T-helper 2 cell treated with Interferon-gamma antibody and Interleukin-4, amounts not matched to agents 5 μg/mL and 100 μg/mL, for 36 hours (primary cell): ENCODE data around the gene COL19A1.

Source experiments
- DNase-seq: peaks from one replicate; pipeline ENCODE4 v3.0.0; 2021; ENCODE audit warnings: low spot score
- H3K27ac Mint-ChIP-seq: one replicate; pipeline ENCODE4 v1.8.0; 2021; ENCODE audit warnings: mild to moderate bottlenecking, mixed read lengths
- H3K27me3 Mint-ChIP-seq: one replicate; pipeline ENCODE4 v1.8.0; 2021; ENCODE audit warnings: low read depth, mixed read lengths
- H3K36me3 Mint-ChIP-seq: one replicate; pipeline ENCODE4 v1.8.0; 2021; ENCODE audit warnings: low read depth, mixed read lengths
- H3K4me1 Mint-ChIP-seq: one replicate; pipeline ENCODE4 v1.8.0; 2021; ENCODE audit warnings: low read depth, mixed read lengths
- H3K4me3 Mint-ChIP-seq: one replicate; pipeline ENCODE4 v1.8.0; 2022; ENCODE audit warnings: mild to moderate bottlenecking, moderate library complexity, mixed read lengths
- H3K9me3 Mint-ChIP-seq: one replicate; pipeline ENCODE4 v1.8.0; 2021; ENCODE audit warnings: mixed read lengths

COL19A1 gene

DNA sequence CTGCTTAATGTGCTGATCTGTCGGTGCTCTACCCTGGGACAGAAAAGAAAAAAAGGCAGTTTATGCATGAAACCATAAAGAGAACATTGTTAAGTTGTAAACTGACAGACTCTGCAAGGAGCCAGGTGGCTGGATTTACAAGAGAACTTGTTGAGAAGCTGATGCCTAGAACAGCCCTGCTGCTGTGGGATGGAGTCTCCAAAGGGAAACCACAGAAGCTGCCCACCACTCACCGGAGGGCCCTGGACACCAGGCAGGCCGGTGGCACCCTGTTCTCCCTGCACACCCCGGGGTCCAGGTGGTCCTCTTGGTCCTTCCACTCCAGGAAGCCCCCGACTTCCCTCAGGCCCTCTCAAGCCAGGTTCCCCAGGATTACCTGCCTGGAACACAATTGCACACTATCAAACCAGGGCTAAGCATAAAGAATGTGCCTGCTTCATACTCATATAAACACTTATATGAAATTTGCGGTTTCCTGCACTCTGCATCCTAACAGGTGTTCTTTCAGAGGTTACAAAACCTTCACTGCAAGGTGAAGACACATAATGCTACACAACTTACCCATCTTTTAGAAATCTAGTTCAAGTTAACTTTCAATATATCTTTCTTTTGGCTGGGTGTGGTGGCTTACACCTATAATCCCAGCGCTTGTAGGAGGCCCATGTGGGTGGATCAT lies 368.3 kb downstream of the COL19A1 start:
- no peak overlapping the region for H3K27ac Mint-ChIP-seq
- H3K27me3 Mint-ChIP-seq, result peaks cover 16% of the 10 kb centered on the region
- DNase-seq, result no peak
- H3K9me3 Mint-ChIP-seq, result no peaks in the 10 kb centered on the region
- H3K4me3 Mint-ChIP-seq, result no peak overlapping the region
- no peaks in the 10 kb centered on the region for H3K4me1 Mint-ChIP-seq
- H3K36me3 Mint-ChIP-seq, result no peaks in the 10 kb centered on the region

DNA sequence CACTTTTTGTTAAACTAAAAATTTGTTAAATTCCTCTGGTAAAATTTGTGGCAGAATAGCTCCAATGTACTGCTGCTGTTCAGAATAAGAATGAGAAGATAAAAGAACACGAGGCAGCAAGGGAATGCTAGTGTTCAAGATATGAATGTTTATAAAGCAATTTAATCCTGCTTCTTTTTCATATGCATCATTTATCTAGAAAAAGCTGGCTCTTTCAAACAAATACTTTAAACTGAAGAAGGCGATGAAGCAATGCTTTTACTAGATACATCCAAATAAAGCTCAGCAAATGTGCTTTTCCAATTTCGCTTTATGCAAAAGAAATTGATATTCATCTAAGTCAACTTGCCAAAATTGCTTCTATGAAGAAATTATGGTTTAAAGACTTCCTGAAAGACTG lies 370.0 kb downstream of the COL19A1 start:
- Mint-ChIP-seq H3K4me3 (no peak overlapping the region), H3K27ac (no peak overlapping the region), H3K9me3 (no peaks in the 10 kb centered on the region), H3K4me1 (no peaks in the 10 kb centered on the region), H3K27me3 (peaks cover 9% of the 10 kb centered on the region), H3K36me3 (no peaks in the 10 kb centered on the region)
- DNase-seq, result no peak

DNA sequence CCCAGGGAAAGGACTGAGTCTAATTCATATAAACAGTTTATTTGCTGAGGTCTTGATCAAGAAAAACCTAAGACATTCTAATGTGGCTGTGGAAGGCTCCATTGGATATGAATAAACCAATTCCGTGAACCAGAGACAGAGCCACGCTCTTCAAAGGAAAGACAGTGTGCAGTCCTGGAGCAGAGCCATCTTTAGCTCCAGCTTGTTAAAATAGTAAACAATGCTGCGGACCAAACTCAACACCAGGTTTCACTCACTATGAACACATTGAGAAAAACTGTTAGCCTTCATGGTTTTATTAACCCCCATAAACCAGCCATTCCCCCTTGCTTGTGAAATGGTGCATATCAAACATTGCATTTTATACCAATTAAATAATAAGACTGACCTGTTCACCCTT lies 374.7 kb downstream of the COL19A1 start:
- Mint-ChIP-seq H3K4me1 (no peaks in the 10 kb centered on the region), H3K4me3 (no peak overlapping the region), H3K27ac (no peak overlapping the region), H3K36me3 (no peaks in the 10 kb centered on the region), H3K9me3 (no peaks in the 10 kb centered on the region), H3K27me3 (peaks cover 5% of the 10 kb centered on the region)
- no peak for DNase-seq

DNA sequence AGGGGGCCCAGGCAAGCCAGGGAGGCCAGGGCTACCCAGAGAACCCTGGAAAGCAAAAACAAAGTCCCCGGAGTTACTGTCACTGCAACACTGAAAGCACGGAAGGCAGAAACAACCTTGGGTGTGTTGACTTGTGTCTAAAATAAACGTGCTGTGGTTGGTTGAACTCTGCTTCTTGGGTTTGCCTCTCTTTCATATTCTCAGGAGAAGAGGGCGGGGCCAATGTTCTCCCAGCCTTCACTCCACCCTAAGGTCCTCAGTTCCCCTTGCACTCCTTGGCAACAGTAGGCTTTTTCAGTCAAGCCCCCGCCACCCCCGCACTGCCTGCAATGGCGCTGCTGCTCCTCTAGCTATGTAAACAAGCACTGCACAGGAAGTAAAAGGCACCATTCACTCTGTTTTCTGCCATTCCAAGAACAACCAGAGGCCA lies 375.6 kb downstream of the COL19A1 start:
- peaks cover 3% of the 10 kb centered on the region for H3K27me3 Mint-ChIP-seq
- H3K4me3 Mint-ChIP-seq, result no peak overlapping the region
- H3K9me3 Mint-ChIP-seq, result no peaks in the 10 kb centered on the region
- no peak overlapping the region for H3K27ac Mint-ChIP-seq
- no peak for DNase-seq
- H3K36me3 Mint-ChIP-seq, result no peaks in the 10 kb centered on the region
- no peaks in the 10 kb centered on the region for H3K4me1 Mint-ChIP-seq

DNA sequence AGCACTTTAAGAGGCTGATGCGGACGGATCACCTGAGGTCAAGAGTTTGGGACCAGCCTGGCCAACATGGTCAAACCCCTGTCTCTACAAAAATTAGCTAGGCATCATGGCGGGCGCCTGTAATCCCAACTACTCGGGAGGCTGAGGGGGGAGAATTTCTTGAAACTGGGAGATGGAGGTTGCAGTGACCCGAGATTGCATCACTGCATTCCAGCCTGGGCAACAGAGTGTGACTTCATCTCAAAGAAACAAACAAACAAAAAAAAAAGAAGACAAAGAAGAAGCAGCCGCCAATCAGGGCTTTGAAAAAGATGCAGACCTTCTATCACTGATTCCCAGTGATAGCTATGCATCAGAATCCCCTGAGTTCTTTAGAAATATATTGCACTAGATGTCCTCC lies 379.8 kb downstream of the COL19A1 start:
- no peak overlapping the region for H3K4me3 Mint-ChIP-seq
- H3K4me1 Mint-ChIP-seq, result no peaks in the 10 kb centered on the region
- H3K9me3 Mint-ChIP-seq, result no peaks in the 10 kb centered on the region
- no peaks in the 10 kb centered on the region for H3K36me3 Mint-ChIP-seq
- DNase-seq, result no peak
- H3K27ac Mint-ChIP-seq, result no peak overlapping the region
- no peaks in the 10 kb centered on the region for H3K27me3 Mint-ChIP-seq

DNA sequence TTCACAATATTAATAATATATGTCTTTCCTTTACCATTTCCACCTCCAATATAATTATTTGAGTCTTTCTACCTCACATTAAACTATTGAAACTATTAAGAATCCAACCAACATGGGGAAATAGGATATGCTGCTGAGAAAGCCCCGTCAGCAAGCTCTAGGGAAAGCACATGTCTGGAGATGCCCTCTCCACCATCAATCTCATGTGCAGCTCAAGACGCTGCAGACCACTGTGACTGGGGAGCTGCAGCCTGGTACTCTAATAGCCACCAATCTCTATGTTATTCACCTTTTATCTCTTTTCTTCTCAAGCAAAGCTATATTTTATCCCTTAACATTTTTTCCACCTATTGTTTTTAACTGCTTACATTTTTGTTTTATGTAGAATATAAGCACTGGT lies 386.2 kb downstream of the COL19A1 start:
- no peak overlapping the region for H3K27ac Mint-ChIP-seq
- no peaks in the 10 kb centered on the region for H3K36me3 Mint-ChIP-seq
- no peak overlapping the region for H3K4me3 Mint-ChIP-seq
- no peaks in the 10 kb centered on the region for H3K4me1 Mint-ChIP-seq
- no peak for DNase-seq
- H3K9me3 Mint-ChIP-seq, result no peaks in the 10 kb centered on the region
- H3K27me3 Mint-ChIP-seq, result no peaks in the 10 kb centered on the region

DNA sequence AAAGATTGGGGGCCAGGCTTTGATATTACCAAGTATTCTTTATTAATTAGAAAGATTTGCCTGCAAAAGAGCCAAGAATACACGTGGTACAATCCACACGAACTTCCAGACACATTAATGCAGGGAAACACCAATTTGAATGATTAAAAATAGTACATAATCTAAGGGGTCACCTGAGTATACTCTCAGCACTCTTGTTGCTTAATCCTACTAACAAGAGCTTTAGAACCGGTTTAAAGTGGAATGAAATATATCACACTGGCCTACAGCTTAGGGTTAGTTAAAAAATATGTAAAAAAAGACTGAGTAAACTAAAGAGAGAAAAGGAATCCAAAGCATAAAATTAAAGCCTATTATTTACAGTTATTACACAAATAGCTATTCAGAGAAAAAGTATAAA lies 387.6 kb downstream of the COL19A1 start:
- no peaks in the 10 kb centered on the region for H3K9me3 Mint-ChIP-seq
- H3K4me3 Mint-ChIP-seq, result no peak overlapping the region
- no peak for DNase-seq
- no peak overlapping the region for H3K27ac Mint-ChIP-seq
- no peaks in the 10 kb centered on the region for H3K27me3 Mint-ChIP-seq
- no peaks in the 10 kb centered on the region for H3K4me1 Mint-ChIP-seq
- H3K36me3 Mint-ChIP-seq, result no peaks in the 10 kb centered on the region

DNA sequence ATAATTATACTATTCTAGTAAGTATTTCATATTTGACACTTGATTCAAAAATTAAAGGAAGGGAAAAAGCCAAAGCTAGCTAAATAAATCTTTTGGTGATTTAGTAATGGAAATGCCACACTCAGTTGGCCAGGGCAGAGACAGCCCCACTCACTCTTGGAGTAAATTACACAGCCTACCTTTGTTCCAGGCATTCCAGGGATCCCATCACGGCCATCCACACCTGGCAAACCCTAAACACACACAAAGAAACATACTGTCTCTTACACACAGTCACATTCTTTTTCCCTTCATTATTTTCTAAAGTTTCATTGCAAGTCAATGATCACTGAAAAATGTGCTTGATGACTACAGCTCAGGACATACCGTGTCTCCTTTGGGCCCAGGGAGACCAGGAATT lies 388.4 kb downstream of the COL19A1 start:
- Mint-ChIP-seq H3K4me3 (no peak overlapping the region), H3K27ac (no peak overlapping the region), H3K27me3 (no peaks in the 10 kb centered on the region), H3K9me3 (no peaks in the 10 kb centered on the region), H3K36me3 (no peaks in the 10 kb centered on the region), H3K4me1 (no peaks in the 10 kb centered on the region)
- no peak for DNase-seq

DNA sequence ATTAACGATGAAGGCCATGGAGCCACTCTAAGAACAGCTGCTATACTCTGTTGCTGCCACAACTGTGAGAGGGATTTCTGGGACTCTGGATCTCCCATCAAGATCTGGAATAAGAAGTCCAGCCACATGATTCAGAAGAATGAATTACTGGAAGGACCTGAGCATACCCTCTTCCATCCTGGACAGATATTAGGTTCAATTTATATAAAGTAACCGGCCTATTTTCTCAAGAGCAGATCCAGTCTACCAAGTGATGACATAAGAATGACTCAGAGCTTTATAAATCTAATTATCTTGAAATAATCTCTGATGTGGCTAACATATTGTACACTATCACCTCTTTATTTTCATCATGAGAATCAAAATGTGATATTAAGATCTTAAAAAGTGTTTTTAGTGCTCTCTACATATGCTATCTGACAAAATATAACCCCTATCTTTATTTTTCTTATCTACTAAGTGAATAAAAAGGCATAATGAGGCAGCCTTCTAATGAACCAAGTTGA lies 391.5 kb downstream of the COL19A1 start:
- no peak for DNase-seq
- Mint-ChIP-seq H3K36me3 (no peaks in the 10 kb centered on the region), H3K27ac (no peak overlapping the region), H3K9me3 (no peaks in the 10 kb centered on the region), H3K4me3 (no peak overlapping the region), H3K27me3 (no peaks in the 10 kb centered on the region), H3K4me1 (no peaks in the 10 kb centered on the region)

DNA sequence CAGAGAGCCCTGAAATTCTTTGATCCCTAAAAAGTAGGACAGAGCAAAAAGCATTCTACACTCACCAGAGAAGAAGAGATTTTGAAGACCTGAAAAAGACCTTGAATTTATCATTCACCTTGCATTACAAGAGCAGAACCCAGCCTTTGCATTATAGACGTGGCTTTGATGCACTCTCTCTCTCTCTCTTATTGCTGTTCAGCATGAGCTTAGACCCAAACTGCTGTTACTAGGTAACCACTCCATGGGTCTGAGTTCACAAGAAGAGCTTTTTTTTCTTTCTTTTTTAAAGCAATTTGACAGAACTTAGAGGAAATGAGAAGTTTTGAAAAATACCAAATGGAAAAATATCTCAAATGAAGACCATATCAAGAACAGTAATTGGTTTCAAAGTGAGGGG lies 392.1 kb downstream of the COL19A1 start:
- Mint-ChIP-seq H3K9me3 (no peaks in the 10 kb centered on the region), H3K27ac (no peak overlapping the region), H3K4me1 (no peaks in the 10 kb centered on the region), H3K27me3 (no peaks in the 10 kb centered on the region), H3K4me3 (no peak overlapping the region), H3K36me3 (no peaks in the 10 kb centered on the region)
- no peak for DNase-seq
